ENCODE measurements around the gene DNAJB1. TPM values are rescaled to one million over a fixed set of nuclear protein-coding genes. Genes with fewer than 3 reads are reported as not detected.

DNAJB1 gene
- total and polyA plus RNA-seq, 2 of the 13 experiments (the other 11 are each of a cell fraction or from before 2014, with no cell fraction given) = 87.5 to 97.3 TPM

- TF ChIP-seq SAFB2 (CRISPR knock-in tag; IDR thresholded peaks at IDR 0.05; ENCODE audit: borderline replicate concordance, low read depth) = no peak
- no peak for TF ChIP-seq GFI1 (CRISPR knock-in tag; IDR thresholded peaks at IDR 0.05; ENCODE audit: borderline replicate concordance)
- no peak for TF ChIP-seq MAFK (conservative IDR thresholded peaks at IDR 0.05 in 1 of 2, IDR thresholded peaks at IDR 0.05 in 1 of 2; ENCODE audit: low read length in 2 of 2)
- no peak for TF ChIP-seq NPAS2 (CRISPR knock-in tag; IDR thresholded peaks at IDR 0.05; ENCODE audit: borderline replicate concordance)
- TF ChIP-seq ZNF629 (CRISPR knock-in tag; conservative IDR thresholded peaks at IDR 0.05) = no peak
- TF ChIP-seq RORA (CRISPR knock-in tag; IDR thresholded peaks at IDR 0.05) = no peak
- TF ChIP-seq KAT7 (CRISPR knock-in tag; IDR thresholded peaks at IDR 0.05; ENCODE audit: borderline replicate concordance) = no peak; the same call in 1 of the 2 replicates
- TF ChIP-seq PLRG1 (conservative IDR thresholded peaks at IDR 0.05) = no peak
- no peak for TF ChIP-seq CEBPZ (IDR thresholded peaks at IDR 0.05; ENCODE audit: low read length)
- no peak for TF ChIP-seq ZNF543 (CRISPR knock-in tag; IDR thresholded peaks at IDR 0.05)
- no peak for TF ChIP-seq TEF (CRISPR knock-in tag; IDR thresholded peaks at IDR 0.05)
- no peak for TF ChIP-seq RBM39 (IDR thresholded peaks at IDR 0.05; ENCODE audit: low read depth, low read length, poor library complexity, severe bottlenecking)
- no peak for TF ChIP-seq ZNF12 (CRISPR knock-in tag; IDR thresholded peaks at IDR 0.05)
- no peak; the same call in 1 of the 2 replicates for TF ChIP-seq KDM5A (IDR thresholded peaks at IDR 0.05; ENCODE audit: borderline replicate concordance, low read length)
- no peak for TF ChIP-seq ONECUT2 (CRISPR knock-in tag; IDR thresholded peaks at IDR 0.05)
- no peak for TF ChIP-seq FOXA3 (CRISPR knock-in tag; IDR thresholded peaks at IDR 0.05)
- no peak; the same call in 1 of the 2 replicates for TF ChIP-seq MTF2 (CRISPR knock-in tag; IDR thresholded peaks at IDR 0.05; ENCODE audit: borderline replicate concordance)
- TF ChIP-seq ZNF766 (CRISPR knock-in tag; IDR thresholded peaks at IDR 0.05; ENCODE audit: borderline replicate concordance) = no peak
- no peak for TF ChIP-seq ZNF572 (CRISPR knock-in tag; IDR thresholded peaks at IDR 0.05)
- TF ChIP-seq FOXC1 (CRISPR knock-in tag; IDR thresholded peaks at IDR 0.05; ENCODE audit: borderline replicate concordance) = peak; percentile 16; the same call in 1 of the 2 replicates
- peak; percentile 42; the same call in 1 of the 2 replicates for TF ChIP-seq ARID4A (CRISPR knock-in tag; IDR thresholded peaks at IDR 0.05; ENCODE audit: borderline replicate concordance)
- no peak for TF ChIP-seq LCORL (IDR thresholded peaks at IDR 0.05)
- peak; percentile 58; the same call in 1 of the 2 replicates for TF ChIP-seq LCORL (CRISPR knock-in tag; IDR thresholded peaks at IDR 0.05)
Measured at GRCh38 chr19:14516746-14517438, 1.3 kb downstream of the DNAJB1 start (continued).
